Measurements from ENCODE around the gene FLT4. TPM values are rescaled to one million over a fixed set of nuclear protein-coding genes. Genes with fewer than 3 reads are reported as not detected.

The FLT4 gene
- total RNA-seq, 1 experiment from 2014 or later, result 6.3 TPM

DNA sequence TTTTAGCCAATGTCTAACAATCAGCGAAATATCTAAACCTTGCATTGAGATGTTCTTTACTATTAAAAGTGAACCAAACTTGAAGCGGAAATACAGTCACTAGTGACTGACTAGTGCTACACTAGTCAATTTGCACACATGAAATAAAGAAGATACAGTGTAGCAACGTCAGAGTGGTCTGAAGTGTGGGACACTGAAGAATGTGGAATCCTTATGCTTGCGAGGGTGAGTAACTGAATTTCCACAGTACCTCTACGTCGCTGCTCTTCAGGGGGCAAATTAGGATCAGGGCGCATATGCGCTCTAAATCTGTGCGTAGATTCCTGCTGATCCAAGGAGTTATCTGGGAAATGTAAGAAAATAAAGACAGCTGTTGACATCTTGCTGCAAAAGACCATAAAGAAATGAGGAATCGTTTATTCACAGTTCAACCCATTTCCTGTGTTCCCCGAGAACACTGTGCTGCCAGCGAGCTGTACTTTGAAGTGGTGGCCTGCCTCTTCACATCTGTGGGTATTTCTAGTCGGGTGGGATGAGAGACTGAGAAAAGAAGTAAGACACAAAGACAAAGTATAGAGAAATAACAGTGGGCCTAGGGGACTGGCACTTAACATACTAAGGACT, 39.8 kb upstream of the FLT4 start:
- no peak overlapping the region for H3K18ac ChIP-seq (ENCODE audit: insufficient read length, low read depth, low read length)
- H2BK120ac ChIP-seq (ENCODE audit: low read depth, low read length, poor library complexity, severe bottlenecking), result no peak overlapping the region
- no peak overlapping the region for H3K56ac ChIP-seq (ENCODE audit: insufficient read length, low read depth, low read length)
- H3K23me2 ChIP-seq (ENCODE audit: insufficient read length, low read depth, low read length, poor library complexity, severe bottlenecking), result no peaks in the 10 kb centered on the region
- TF ChIP-seq, protein P1, sequence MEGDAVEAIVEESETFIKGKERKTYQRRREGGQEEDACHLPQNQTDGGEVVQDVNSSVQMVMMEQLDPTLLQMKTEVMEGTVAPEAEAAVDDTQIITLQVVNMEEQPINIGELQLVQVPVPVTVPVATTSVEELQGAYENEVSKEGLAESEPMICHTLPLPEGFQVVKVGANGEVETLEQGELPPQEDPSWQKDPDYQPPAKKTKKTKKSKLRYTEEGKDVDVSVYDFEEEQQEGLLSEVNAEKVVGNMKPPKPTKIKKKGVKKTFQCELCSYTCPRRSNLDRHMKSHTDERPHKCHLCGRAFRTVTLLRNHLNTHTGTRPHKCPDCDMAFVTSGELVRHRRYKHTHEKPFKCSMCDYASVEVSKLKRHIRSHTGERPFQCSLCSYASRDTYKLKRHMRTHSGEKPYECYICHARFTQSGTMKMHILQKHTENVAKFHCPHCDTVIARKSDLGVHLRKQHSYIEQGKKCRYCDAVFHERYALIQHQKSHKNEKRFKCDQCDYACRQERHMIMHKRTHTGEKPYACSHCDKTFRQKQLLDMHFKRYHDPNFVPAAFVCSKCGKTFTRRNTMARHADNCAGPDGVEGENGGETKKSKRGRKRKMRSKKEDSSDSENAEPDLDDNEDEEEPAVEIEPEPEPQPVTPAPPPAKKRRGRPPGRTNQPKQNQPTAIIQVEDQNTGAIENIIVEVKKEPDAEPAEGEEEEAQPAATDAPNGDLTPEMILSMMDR (conservative IDR thresholded peaks at IDR 0.05), result no peak
- H3K23ac ChIP-seq (ENCODE audit: insufficient read length, low read depth, low read length), result no peak overlapping the region
- no peaks in the 10 kb centered on the region for H3K9me3 ChIP-seq (ENCODE audit: control insufficient read depth, low read depth, low read length)
- DNase-seq, result no peak
- H4K20me1 ChIP-seq (ENCODE audit: control insufficient read depth, insufficient read depth, insufficient read length), result no peaks in the 10 kb centered on the region
- H3K9ac ChIP-seq (ENCODE audit: extremely low read depth, insufficient read length, low read length), result no peak overlapping the region
- H2BK12ac ChIP-seq (ENCODE audit: insufficient read length, low read depth, low read length), result no peak overlapping the region
- no peak overlapping the region for H2BK20ac ChIP-seq (ENCODE audit: low read depth, low read length, poor library complexity, severe bottlenecking)
- no CpG with 5 or more reads among the region's 13 CpGs for WGBS (ENCODE audit: extremely low coverage, insufficient read length, low lambda C conversion rate)
- H3K27ac ChIP-seq (ENCODE audit: insufficient read length, low read depth, low read length), result no peak overlapping the region
- H3T11ph ChIP-seq (ENCODE audit: low read length), result no peak overlapping the region
- no peak overlapping the region for H3K4me2 ChIP-seq (ENCODE audit: insufficient read depth, insufficient read length, low read length)
- H3K4me1 Mint-ChIP-seq, result peaks cover 14 to 25% of the 10 kb centered on the region in 2 experiments
- H3K79me2 ChIP-seq (ENCODE audit: insufficient read depth, low read length), result no peaks in the 10 kb centered on the region
- H3K27me3 ChIP-seq (ENCODE audit: insufficient read depth, low read length), result no peaks in the 10 kb centered on the region
- no peak overlapping the region for H4K8ac ChIP-seq (replicated peaks; ENCODE audit: insufficient read length, low read depth, low read length)
- no peak overlapping the region for H4K5ac ChIP-seq (ENCODE audit: insufficient read length, low read depth, low read length)
- H3K4me3 Mint-ChIP-seq, result no peak overlapping the region; a peak in 1 of 5 replicates
- no peak overlapping the region for H2BK5ac ChIP-seq (ENCODE audit: insufficient read length, low read length)
- H2AFZ ChIP-seq (ENCODE audit: low read length), result no peak overlapping the region
- no peak overlapping the region for H2AK5ac ChIP-seq (ENCODE audit: insufficient read length, low read length)
- H3K36me3 Mint-ChIP-seq (ENCODE audit: insufficient read depth in 1 of 3, low read depth in 3 of 3), result no peaks in the 10 kb centered on the region
- H3K27me3 Mint-ChIP-seq (ENCODE audit: low read depth), result peaks cover 9% of the 10 kb centered on the region
- peak overlapping the region in 2 of 3 experiments; percentile 10 to 15; a peak in 2 of 7 replicates for H3K27ac Mint-ChIP-seq
- no peak overlapping the region for H4K91ac ChIP-seq (ENCODE audit: insufficient read length, low read depth, low read length)
- no peak overlapping the region for H3K4ac ChIP-seq (ENCODE audit: low read depth, low read length)
- no peaks in the 10 kb centered on the region for H3K9me3 Mint-ChIP-seq
- peaks cover 4% of the 10 kb centered on the region for H3K4me1 ChIP-seq (ENCODE audit: insufficient read depth, low read length)
- no peak overlapping the region for H2BK15ac ChIP-seq (ENCODE audit: low read depth, low read length)
- no peak overlapping the region for H3K14ac ChIP-seq (ENCODE audit: insufficient read depth, low read length)
- no peaks in the 10 kb centered on the region for H3K79me1 ChIP-seq (ENCODE audit: insufficient read depth, low read depth, low read length, poor library complexity, severe bottlenecking)

Data from H9 (cell line).